Stomach smooth muscle (tissue), 2 donors: ENCODE measurements around the gene SNX20.

Experiments
- H3K27ac ChIP-seq: one replicate; pipeline ENCODE4 v1.7.0; 2013; ENCODE audit warnings: mild to moderate bottlenecking, low read length, inconsistent platforms
- H3K27me3 ChIP-seq, 2 donors: one replicate each; pipeline ENCODE4 v1.7.0; 2013; ENCODE audit warnings: low read length in 2 of 2; ENCODE audit not compliant: insufficient read depth in 2 of 2, control insufficient read depth in 1 of 2
- H3K36me3 ChIP-seq, 2 donors: one replicate each; pipeline ENCODE4 v1.7.0; 2013; ENCODE audit warnings: low read length in 2 of 2; ENCODE audit not compliant: control insufficient read depth in 2 of 2, insufficient read depth in 2 of 2
- H3K4me1 ChIP-seq: one replicate; pipeline ENCODE4 v1.7.0; 2013; ENCODE audit warnings: low read length; ENCODE audit not compliant: control insufficient read depth, insufficient read depth
- H3K4me3 ChIP-seq, 2 donors: one replicate each; pipeline ENCODE4 v1.7.0; 2013; ENCODE audit warnings: low read length in 2 of 2
- H3K9ac ChIP-seq, 2 donors: one replicate each; pipeline ENCODE4 v1.7.0; 2013; ENCODE audit warnings: low read length in 2 of 2, mild to moderate bottlenecking in 1 of 2
- H3K9me3 ChIP-seq, 2 donors: one replicate each; pipeline ENCODE4 v1.7.0; 2013; ENCODE audit warnings: low read length in 2 of 2; ENCODE audit not compliant: control insufficient read depth in 2 of 2
- donor health status: healthy.
- donor health status: Pancreatic carcinoma.

SNX20 gene

DNA sequence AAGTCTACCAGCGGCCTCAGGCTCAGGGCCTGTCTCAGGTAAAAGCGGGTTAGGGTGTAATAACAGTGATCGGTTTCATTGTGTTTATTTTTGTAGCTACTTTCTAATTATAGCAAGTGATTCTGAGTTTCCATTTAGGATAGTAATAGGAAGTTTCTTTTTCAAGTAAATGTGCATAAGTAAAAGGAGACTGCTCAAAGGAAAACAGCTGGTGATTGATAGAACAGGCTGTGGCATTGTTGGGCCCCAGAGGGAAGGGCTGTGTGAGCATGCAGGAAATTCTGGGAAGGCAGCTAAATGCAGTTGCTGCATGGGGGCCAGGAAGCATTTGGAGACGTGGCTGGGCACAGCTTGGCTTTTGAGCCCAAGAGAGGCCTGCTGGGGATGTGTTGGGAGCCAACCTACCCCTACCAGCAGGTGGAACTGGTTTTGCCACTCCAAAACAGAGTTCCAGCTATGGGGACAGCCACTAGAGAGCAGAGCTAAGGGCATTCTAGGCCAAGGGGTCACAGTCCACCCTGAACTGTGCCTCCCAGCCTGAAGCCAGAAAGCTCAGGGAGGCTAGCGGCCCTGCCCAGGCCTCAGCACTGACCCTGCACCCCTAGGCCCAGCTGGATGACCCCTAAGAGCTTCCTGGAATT is 12.6 kb downstream of the SNX20 start:
- H3K27me3 ChIP-seq = peaks cover 0 to 3% of the 10 kb centered on the region in 2 donors
- no peaks in the 10 kb centered on the region for H3K36me3 ChIP-seq
- peaks cover 6 to 15% of the 10 kb centered on the region in 2 donors for H3K9me3 ChIP-seq
- no peak overlapping the region for H3K4me3 ChIP-seq
- H3K9ac ChIP-seq = no peak overlapping the region
- H3K27ac ChIP-seq = no peak overlapping the region
- peaks cover 14% of the 10 kb centered on the region for H3K4me1 ChIP-seq

GRCh38 chr16:50667497-50668367 is 13.4 kb downstream of the SNX20 start:
- H3K4me1 ChIP-seq = peaks cover 14% of the 10 kb centered on the region

GRCh38 chr16:50666658-50667496 is 14.2 kb downstream of the SNX20 start:
- Histone ChIP-seq H3K27me3 (no peaks in the 10 kb centered on the region), H3K4me3 (no peak overlapping the region), H3K36me3 (no peaks in the 10 kb centered on the region), H3K27ac (no peak overlapping the region), H3K9ac (no peak overlapping the region), H3K4me1 (peaks cover 14% of the 10 kb centered on the region), H3K9me3 (peaks cover 2 to 3% of the 10 kb centered on the region in 2 donors)

More at GRCh38 chr16:50667497-50668367, 13.4 kb downstream of the SNX20 start:
- peaks cover 6 to 10% of the 10 kb centered on the region in 2 donors for H3K9me3 ChIP-seq
- H3K36me3 ChIP-seq = no peaks in the 10 kb centered on the region
- H3K27me3 ChIP-seq = no peaks in the 10 kb centered on the region
- no peak overlapping the region for H3K9ac ChIP-seq
- no peak overlapping the region for H3K27ac ChIP-seq
- no peak overlapping the region for H3K4me3 ChIP-seq

DNA sequence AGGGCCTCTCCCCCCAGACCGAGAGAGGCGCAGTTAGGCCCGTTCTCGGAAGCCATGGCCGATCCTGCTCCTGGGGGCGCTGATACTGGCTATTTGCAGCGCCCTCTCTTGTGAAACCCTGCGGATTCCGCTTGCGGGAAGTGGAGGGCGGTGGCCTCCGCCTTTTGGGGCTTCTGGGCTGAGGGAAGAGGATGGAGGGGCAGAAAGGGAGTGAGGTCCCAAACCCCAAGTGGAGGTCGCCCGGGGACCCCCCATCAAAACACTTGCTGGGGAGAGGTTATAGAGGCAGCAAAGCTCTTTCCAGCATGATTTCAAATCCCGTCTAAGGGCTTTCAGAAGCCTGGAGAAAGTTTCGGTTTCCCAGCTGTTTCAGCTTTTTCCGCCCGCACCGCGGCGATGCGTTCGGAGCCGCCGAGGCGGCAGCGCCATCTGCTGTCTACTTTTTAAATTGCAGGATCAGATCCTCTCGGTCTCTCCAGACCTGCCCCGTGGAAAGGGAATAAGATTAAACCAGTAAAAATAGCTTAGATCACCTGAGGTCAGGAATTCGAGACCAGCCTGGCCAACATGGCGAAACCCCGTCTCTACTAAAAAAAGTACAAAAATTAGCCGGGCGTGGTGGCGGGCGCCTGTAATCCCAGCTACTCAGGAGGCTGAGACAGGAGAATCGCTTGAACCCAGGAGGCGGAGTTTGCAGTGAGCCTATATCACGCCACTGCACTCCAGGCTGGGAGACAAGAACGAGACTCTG is 15.8 kb downstream of the SNX20 start:
- Histone ChIP-seq H3K27me3 (no peaks in the 10 kb centered on the region), H3K4me3 (peak overlapping the region; percentile 75), H3K27ac (peak overlapping the region; percentile 53), H3K4me1 (peaks cover 14% of the 10 kb centered on the region), H3K9ac (peak overlapping the region; percentile 78 to 89), H3K9me3 (no peaks in the 10 kb centered on the region), H3K36me3 (no peaks in the 10 kb centered on the region)

DNA sequence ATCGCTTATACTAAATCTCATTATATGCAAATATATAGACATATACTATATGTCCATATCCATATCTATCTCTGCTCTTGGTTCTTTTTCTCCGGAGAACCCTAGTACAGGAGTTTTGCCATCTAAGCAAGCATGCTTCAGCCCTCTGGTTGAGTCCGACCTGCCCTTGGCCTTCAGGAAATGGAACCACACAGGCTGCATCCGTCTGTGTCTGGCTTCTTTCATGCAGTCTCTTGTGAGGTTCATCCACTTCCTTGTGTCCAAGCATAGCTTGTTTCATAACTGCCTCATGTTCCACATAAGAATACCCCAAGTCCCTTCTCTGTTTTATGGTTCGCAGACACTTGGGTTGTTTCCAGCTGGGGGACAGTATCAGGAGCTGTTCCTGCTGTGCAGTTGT is 16.8 kb downstream of the SNX20 start:
- Histone ChIP-seq H3K4me3 (no peak overlapping the region), H3K36me3 (no peaks in the 10 kb centered on the region), H3K27ac (no peak overlapping the region), H3K9me3 (no peaks in the 10 kb centered on the region), H3K4me1 (peaks cover 14% of the 10 kb centered on the region), H3K9ac (no peak overlapping the region), H3K27me3 (no peaks in the 10 kb centered on the region)

- Histone ChIP-seq H3K4me3 (no peak overlapping the region), H3K9me3 (no peaks in the 10 kb centered on the region), H3K36me3 (no peaks in the 10 kb centered on the region), H3K27me3 (no peaks in the 10 kb centered on the region), H3K4me1 (peaks cover 7% of the 10 kb centered on the region), H3K27ac (no peak overlapping the region), H3K9ac (no peak overlapping the region)
Observed at GRCh38 chr16:50662306-50662940, 18.7 kb downstream of the SNX20 start.

GRCh38 chr16:50659806-50660205 is 21.3 kb downstream of the SNX20 start:
- H3K36me3 ChIP-seq = no peaks in the 10 kb centered on the region
- H3K27me3 ChIP-seq = no peaks in the 10 kb centered on the region
- no peak overlapping the region for H3K4me3 ChIP-seq
- H3K27ac ChIP-seq = no peak overlapping the region
- H3K4me1 ChIP-seq = peaks cover 2% of the 10 kb centered on the region
- H3K9ac ChIP-seq = no peak overlapping the region
- H3K9me3 ChIP-seq = no peaks in the 10 kb centered on the region

DNA sequence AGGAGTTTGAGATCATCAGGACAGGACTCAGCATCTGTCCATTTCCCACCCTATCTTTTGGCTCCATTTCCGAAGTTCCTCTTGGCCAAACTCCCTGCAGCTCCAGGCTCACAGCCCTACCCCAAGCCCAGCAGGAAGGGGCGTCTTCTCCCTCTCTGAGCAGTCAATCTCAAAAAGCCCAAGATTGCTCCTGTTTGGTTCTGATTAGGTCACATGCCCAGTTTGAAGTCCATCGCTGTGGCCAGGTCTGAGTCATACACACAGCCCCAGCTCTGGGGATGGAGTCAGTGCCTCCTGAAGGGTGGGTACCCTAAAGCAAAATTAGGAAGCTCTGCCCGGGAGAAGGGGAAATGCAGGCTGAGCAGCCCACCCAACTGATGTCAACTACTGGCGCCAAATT is 23.9 kb downstream of the SNX20 start:
- Histone ChIP-seq H3K27ac (no peak overlapping the region), H3K36me3 (no peaks in the 10 kb centered on the region), H3K9ac (no peak overlapping the region), H3K4me1 (no peaks in the 10 kb centered on the region), H3K27me3 (no peaks in the 10 kb centered on the region), H3K9me3 (no peaks in the 10 kb centered on the region), H3K4me3 (no peak overlapping the region)

DNA sequence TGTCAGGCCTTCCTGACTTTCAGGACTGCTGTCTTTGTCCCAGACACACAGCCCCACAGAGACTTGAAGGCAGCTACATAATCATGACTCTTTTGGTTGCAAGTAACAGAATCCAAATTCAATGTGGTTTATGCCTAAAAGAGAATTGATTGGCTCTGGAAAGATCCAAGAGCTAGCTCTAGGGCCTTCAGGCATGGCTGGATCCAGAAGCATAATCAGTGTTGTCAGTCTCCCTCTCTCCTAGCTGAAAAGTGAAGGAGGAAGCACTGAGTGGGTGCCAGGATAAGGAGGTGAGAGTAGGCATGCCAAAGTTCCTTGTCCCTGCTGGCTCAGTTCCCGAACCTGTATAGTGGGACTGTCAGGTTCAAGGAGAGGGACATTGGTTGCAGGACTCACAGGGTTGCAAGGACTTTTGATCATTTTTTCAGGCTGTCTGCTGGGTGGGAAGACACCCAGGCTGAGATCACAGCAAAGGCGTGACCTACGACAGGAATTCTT is 25.5 kb downstream of the SNX20 start:
- no peaks in the 10 kb centered on the region for H3K27me3 ChIP-seq
- H3K27ac ChIP-seq = no peak overlapping the region
- H3K36me3 ChIP-seq = no peaks in the 10 kb centered on the region
- no peaks in the 10 kb centered on the region for H3K9me3 ChIP-seq
- H3K9ac ChIP-seq = no peak overlapping the region
- peaks cover 2% of the 10 kb centered on the region for H3K4me1 ChIP-seq
- H3K4me3 ChIP-seq = no peak overlapping the region
